PC-3 (cell line): ENCODE data around the gene RFTN2.

Source experiments
- CTCF ChIP-seq: fragments of 300-600 bp; sonication (generic); conservative IDR thresholded peaks from 2 replicates; pipeline ENCODE4 v1.5.1; 2017; ENCODE audit warnings: antibody characterized with exemption, low read depth, mild to moderate bottlenecking, low read length
- EZH2 ChIP-seq: fragments of 300-600 bp; sonication (generic); IDR thresholded peaks from one replicate; pipeline ENCODE4 v1.6.1; 2017; ENCODE audit warnings: antibody characterized with exemption, mild to moderate bottlenecking, low read length; ENCODE audit not compliant: unreplicated experiment

- TF ChIP-seq EZH2 = no peak
- no peak for TF ChIP-seq CTCF
Measured at GRCh38 chr2:197620133-197620532, 55.3 kb downstream of the RFTN2 start.
